GM21723 (cell line): ENCODE measurements around the gene DYRK1A.

Experiments used
- ATAC-seq: cut with Tn5 transposase; IDR thresholded peaks from one replicate; pipeline ENCODE4 v1.9.1; 2021; ENCODE audit warnings: mild to moderate bottlenecking, moderate library complexity; ENCODE audit not compliant: unreplicated experiment

The DYRK1A gene

DNA sequence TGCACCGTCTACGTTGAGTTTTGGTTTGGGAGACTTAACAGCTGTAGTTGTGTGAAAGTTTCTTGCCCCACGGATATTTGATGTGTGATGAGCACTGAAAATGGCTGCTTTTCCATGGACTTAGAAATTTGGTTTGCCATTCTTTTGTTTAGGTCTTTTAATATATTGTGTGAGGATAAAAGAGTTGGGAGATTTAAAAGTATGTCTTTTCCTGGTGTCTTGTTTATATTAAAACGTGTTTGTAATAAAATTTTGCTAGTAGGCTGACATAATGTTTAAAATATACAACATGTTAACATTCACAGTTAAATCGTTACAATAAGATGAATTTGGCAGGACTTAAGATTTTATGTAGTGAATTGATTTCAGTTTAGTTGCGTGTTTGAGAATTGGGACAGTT lies 106.9 kb downstream of the DYRK1A start:
- no peak for ATAC-seq

DNA sequence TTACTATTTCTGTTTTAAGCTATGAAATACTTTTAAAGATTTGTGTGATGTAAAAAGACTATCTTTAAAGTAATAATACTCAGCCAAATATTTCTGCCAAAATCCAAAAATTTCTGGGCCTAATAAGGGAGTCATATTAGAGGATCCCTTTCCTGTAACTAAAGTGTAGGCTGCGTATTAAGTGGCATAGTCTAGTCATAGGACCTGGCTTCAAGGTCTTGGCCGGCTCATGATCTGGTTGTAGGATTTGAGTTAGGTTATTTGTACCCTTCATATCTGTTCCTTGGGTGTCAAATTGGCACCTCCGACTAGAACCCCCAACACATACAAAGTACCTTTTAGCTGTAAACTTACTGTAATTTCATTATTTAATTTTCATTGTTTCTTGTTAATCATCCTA lies 107.8 kb downstream of the DYRK1A start:
- no peak for ATAC-seq

DNA sequence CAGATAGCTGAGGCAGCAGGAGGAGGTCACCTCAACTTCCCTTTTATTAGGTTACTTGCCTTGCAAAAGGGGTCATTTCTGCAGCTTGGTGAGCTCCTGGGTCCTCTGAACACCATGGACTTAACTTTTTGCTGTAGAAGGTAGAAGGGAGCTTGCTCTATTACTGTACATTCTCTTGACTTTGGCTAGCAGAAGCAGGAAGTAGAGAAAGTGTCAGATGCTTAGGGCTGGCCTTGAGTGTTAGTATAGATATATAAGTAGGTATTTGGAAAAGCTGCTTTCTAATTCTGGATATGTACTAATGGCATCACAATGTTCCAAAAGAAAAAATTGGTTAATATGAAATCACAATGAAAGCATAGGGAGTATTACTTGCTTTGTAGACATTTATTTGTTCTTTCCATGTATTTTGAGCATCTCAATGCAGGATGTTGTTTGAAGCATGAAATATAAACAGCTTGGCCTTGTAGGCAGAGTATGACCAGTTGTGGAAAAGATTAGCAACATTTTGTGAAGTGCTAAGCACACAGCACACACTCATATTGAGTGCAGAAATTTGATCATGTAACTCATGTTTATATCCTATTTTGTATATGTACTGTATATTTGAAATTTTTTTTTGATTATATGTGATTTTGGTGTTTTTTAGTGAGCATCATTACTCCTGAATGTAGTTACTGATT lies 108.8 kb downstream of the DYRK1A start:
- ATAC-seq, result no peak

DNA sequence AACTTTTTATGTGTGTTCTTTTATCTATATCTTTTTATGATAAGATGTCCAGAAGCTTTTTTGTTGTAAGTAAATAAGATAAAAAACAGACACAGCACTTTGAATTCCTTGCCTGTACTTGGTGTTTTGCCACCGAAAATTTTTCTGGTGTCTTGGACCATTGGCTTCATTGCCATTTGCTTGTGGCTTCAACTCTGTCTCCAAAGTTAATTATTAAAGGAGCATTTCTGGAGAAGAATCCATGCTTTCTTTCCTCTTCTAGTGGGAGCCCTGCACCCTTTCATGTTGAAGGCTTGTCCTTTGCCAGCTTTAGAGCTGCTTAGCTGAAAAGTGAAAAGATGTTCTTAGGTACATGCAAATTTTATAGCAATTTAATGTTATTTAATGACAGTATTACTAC lies 112.2 kb downstream of the DYRK1A start:
- no peak for ATAC-seq

- ATAC-seq, result no peak
Measured at GRCh38 chr21:37483776-37484175, 117.2 kb downstream of the DYRK1A start.

DNA sequence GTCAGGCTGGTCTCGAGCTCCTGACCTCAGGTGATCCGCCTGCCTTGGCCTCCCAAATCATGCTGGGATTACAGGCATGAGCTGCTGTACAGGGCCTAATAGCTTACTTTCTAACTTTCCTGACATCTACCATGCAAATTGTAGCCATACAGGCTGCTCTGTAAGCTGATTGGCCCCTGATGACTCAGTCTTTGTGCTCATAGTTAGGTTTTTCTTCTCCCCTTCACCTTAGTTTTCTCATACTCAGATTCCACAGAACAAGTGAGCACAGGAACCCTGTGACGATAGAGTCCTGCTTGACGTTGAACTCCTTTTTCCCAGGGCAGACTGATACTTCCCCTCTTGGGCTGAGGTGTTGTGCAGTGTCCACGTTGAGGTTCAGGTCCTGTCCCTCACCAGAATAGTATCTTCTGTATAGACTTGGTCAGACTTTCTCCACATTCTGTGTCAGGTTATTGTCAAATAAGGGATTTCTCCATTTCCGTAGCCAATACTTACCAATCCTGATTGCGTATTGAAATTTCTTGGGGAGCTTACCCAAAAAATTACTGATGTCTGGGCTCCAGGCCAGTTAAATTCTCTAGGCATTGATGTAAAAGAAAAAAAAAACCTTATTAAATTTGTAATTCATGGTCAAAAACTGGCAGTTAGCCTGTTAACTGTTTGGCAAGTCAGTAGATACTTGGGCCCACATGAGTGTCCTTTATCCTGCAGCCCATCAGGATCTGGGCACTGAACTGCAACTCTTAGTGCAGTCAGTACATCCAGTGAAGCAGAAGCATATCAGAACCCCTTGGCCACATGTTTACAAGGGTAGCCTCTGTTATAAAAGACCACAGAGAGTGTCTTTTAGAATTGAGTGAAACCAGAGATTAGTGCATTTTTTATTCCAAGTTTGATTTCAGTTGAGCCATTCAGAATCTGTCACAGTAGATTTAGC lies 118.2 kb downstream of the DYRK1A start:
- no peak for ATAC-seq

DNA sequence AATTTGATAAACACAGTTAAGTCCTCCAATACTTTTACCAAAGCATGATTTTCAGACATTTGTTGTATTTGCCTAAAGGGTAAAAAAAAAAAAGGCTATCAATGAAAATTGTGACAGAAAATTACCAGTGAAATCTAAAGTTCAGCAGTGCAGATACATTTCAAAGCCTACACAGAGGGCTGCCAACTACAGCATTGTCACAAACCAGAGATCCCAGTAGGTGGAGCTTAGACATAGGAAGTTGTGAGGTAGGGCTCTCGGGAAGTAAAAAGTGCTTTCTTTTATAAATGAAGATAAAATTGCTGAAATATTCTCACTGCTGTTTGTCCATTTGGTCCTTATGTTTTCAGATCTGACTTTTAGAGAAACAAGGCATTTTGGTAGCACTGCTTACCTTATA lies 123.0 kb downstream of the DYRK1A start:
- ATAC-seq, result no peak

GRCh38 chr21:37490084-37490483 lies 123.5 kb downstream of the DYRK1A start:
- no peak for ATAC-seq

DNA sequence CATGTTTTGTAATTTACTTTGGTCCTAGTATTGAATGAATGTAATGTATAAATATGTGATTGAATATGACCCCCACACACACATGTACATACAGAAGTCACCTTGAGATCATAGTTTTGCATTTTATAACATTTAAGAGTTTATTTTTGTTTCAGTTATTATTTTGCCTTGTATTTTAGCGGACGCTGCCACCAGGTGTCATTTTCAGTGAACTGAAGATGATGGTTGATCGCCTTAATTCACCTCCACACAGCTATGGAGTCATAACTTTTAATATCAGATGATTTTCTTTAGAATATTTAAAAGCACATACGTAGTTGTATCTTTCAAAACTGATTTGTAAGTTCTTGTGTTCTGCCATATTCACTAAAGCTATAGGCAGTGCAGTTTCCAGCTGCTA lies 130.4 kb downstream of the DYRK1A start:
- no peak for ATAC-seq

DNA sequence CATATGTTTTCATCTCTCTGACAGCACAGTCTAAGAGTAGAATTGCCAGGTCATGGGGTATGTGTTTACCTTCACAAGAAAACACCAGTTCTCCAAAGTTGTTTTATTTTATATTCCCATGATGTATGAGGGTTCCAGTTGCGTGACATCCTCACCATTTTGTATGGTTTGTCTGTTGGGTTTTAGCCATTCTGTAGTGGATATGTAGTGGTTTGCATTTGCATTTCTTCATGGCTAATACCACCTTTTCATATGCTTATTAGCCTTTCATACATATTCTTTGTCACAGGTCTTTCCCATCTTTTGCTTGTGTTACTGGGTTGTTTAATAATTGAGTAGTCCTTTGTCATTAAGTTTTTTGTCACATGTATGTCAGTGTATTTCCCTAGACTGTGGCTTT lies 132.1 kb downstream of the DYRK1A start:
- ATAC-seq, result no peak

DNA sequence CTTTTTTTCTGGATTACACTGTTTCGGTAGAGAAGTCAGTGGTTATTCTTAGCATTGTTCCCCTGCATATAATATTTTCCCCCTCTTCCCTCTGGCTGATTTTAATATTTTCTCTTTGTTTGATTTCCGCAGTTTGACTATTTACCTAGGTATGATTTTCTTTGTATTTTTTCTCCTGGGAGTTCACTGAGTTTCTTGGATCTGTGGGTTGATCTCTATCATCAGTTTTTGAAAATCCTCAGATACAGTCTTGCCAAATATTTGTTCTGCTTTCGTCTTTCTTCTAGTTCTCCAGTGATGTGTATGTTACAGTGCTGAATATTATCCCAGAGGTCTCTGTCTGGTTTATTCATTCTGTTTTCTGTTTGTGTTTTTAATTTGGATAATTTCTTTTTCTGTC lies 136.4 kb downstream of the DYRK1A start:
- no peak for ATAC-seq

GRCh38 chr21:37503848-37504467 lies 137.4 kb downstream of the DYRK1A start:
- ATAC-seq, result no peak

GRCh38 chr21:37505963-37506362 lies 139.4 kb downstream of the DYRK1A start:
- no peak for ATAC-seq

DNA sequence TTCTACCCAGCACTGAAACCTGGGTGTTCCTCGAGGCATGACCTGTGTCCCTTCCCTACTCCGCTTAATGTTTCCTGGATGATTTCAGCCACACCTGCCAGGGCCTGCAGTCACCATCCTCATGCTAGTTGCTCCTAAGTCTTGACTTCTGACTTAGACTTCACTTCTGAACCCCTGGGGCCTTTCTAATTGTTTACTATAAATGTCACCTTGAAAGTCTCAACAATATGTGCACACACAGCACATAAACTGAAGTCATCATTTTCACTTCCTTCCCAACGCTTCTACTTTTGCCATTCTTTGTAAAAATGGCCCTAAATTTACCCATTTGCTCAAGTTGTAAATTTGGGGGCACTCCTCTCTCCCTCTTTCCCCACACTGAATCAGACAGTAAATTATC lies 141.1 kb downstream of the DYRK1A start:
- ATAC-seq, result no peak

DNA sequence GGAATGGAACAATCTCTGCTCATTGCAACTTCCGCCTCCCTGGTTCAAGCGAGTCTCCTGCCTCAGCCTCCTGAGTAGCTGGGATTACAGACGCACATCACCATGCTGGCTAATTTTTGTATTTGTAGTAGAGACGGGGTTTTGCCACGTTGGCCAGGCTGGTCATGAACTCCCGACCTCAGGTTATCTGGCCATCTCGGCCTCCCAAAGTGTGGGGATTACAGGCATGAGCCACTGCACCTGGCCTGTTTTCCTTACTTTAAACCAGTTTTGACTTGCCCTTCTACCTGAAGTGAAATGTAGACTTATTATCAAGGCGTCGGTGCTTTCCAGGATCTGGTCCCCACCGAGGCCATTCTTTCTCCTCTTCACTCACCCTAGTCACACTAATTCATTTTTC lies 141.8 kb downstream of the DYRK1A start:
- no peak for ATAC-seq

GRCh38 chr21:37509802-37510393 lies 143.3 kb downstream of the DYRK1A start:
- no peak for ATAC-seq

- ATAC-seq, result no peak
Measured at GRCh38 chr21:37511848-37512247, 145.3 kb downstream of the DYRK1A start.

DNA sequence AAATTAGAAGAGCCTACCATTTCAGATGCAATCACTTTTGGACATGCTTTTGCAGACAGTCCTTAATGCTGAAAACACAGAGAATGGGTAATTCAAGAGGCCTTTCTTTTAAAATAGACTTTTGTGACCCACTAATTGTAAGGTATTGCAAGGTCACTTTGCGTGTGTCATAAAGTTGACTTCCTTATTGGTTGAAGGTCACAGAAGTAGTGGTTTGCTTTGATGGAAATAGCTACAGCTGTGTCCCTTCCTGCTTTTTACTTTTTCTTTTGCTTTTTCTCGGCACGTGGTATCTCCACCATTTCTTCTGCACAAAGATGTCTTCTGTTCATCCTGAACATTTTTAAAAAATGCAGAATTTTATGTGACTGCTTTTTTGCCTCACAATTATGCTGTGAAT lies 146.8 kb downstream of the DYRK1A start:
- no peak for ATAC-seq

GRCh38 chr21:37514038-37514667 lies 147.6 kb downstream of the DYRK1A start:
- ATAC-seq, result no peak

DNA sequence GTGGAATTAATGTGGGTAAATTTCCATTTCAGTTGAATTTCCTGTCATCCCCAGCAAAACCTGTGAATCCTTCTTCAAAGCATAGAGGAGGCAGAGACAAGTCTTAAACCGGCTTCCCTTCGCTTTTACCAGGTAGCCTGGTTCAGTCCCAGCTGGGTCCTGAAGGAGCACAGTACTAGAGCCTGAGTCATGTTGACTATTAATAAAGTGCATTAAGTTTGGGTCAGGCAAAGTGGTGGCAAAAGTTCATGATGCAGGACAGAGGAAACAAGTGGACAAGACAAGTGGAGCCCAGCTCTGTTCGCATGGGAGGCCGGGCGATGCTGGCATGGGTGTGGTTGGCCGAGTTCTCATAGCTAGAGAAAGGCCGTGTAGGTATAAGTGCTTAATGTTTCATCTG lies 150.4 kb downstream of the DYRK1A start:
- no peak for ATAC-seq

DNA sequence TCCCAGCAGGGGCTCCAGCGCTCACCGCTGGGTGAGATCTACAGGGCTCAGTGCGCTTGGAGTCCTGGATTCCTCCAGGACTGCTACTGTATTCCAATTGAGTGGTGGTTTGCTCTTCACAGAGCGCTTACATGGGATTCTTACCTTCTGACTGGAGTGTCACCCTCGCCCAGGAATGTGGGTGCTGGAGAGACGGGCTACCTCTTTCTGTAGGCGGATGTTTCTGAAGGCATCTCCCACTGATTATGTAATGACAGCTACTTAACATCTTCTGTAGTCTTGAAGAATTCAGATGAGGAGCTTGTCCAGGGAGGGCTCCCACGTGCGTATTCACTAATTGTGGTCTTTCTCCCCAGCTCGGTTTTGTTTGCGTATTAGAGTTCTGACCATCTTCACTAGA lies 154.2 kb downstream of the DYRK1A start:
- ATAC-seq, result no peak
